Spleen (tissue), 7 donors: ENCODE measurements around the gene S1PR2.

ENCODE experiments used
- CTCF ChIP-seq, 11 experiments: fragments of 200-600 bp in 7 of 11; fragments of 450-650 bp in 4 of 11; sonication (generic) in 4 of 11; IDR thresholded peaks in 8 of 11; conservative IDR thresholded peaks in 3 of 11; 1 replicate in 7 of 11; 2 replicates in 4 of 11; pipeline versions ENCODE4 v1.4.0 to v1.8.0; 2016 to 2021; ENCODE audit warnings: antibody characterized with exemption in 11 of 11, inconsistent platforms in 4 of 11, mild to moderate bottlenecking in 1 of 11
- POLR2A ChIP-seq, 3 donors: fragments of 450-650 bp; IDR thresholded peaks; one replicate each; pipeline ENCODE4 v1.5.1; 2017; ENCODE audit warnings: antibody characterized with exemption in 3 of 3, mild to moderate bottlenecking in 1 of 3
- POLR2AphosphoS5 ChIP-seq, 3 donors: sonication (generic); formaldehyde crosslinking; IDR thresholded peaks; one replicate each; pipeline ENCODE4 v1.5.1; 2017; ENCODE audit warnings: antibody characterized with exemption in 3 of 3
- donor health status: DM: no; HTN: no; CAD: no; lungs with moderate emphysema.
- donor health status: DM: no; HTN: no; CAD: no.
- donor health status: DM: no; HTN: no; CAD: no.

- TF ChIP-seq CTCF (IDR thresholded peaks at IDR 0.05 in 8 of 11, conservative IDR thresholded peaks at IDR 0.05 in 3 of 11) (no peak), POLR2A (IDR thresholded peaks at IDR 0.05) (no peak), POLR2AphosphoS5 (IDR thresholded peaks at IDR 0.05) (no peak)
Measured at GRCh38 chr19:10254244-10254643, 23.1 kb upstream of the S1PR2 start.
